ENCODE results near the gene METTL9.

- TF ChIP-seq POLR2AphosphoS5 (IDR thresholded peaks at IDR 0.05; ENCODE audit: low read depth, low read length) (no peak), TAF1 (IDR thresholded peaks at IDR 0.05; ENCODE audit: borderline replicate concordance, insufficient read depth, low read length) (no peak), REST (IDR thresholded peaks at IDR 0.05; ENCODE audit: insufficient read depth in 1 of 2, low read depth in 2 of 2, low read length in 2 of 2) (no peak)
These were observed 21.2 kb downstream of the METTL9 start for GRCh38 chr16:21620592-21620991.

Data from PFSK-1 (cell line).